Panc1 (cell line): Measurements from ENCODE around the gene HLA-DMB. TPM values are rescaled to one million over a fixed set of nuclear protein-coding genes. Genes with fewer than 3 reads are reported as not detected.

Experiments
- ATAC-seq: fragments of 200-7000 bp; cut with Tn5 transposase; 2 replicates; pipeline ENCODE4 v1.9.1; 2020; ENCODE audit warnings: mild to moderate bottlenecking, moderate library complexity
- BruUV-seq: library from RNA; stranded (reverse); fragments of 400-500 nt; replicated peaks from 2 replicates; lab custom pipeline; 2021; lab: Mats Ljungman, UMichigan
- CTCF ChIA-PET: fragments of 300-600 bp; sonication (Branson Sonifier 250); formaldehyde crosslinking; loops from one replicate; lab custom pipeline; 2022; ENCODE audit warnings: antibody characterized with exemption; lab: Charles Lee
- POLR2A ChIA-PET: fragments of 300-600 bp; sonication (Branson Sonifier 250); formaldehyde crosslinking; loops from one replicate; lab custom pipeline; 2022; ENCODE audit warnings: antibody characterized with exemption; lab: Charles Lee
- DNase-seq: peaks from one replicate; pipeline ENCODE4 v3.0.0-alpha.2; 2010; ENCODE audit warnings: low read depth, low spot score
- H3K27ac ChIP-seq: 2 replicates; pipeline ENCODE4 v1.5.1; 2011; ENCODE audit warnings: mild to moderate bottlenecking, low read length, inconsistent platforms
- H3K27me3 ChIP-seq: fragments of 200-500 bp; sonication (Bioruptor generic); 2 replicates; pipeline ENCODE4 v1.6.0; 2014; ENCODE audit warnings: low read length, inconsistent platforms; ENCODE audit not compliant: control insufficient read depth, insufficient read depth
- H3K36me3 ChIP-seq: fragments of 200-500 bp; sonication (Bioruptor generic); 2 replicates; pipeline ENCODE4 v1.5.1; 2014; ENCODE audit warnings: inconsistent platforms, mild to moderate bottlenecking, low read length, moderate library complexity; ENCODE audit not compliant: control insufficient read depth, insufficient read depth
- H3K4me1 ChIP-seq: 2 replicates; pipeline ENCODE4 v1.5.1; 2011; ENCODE audit warnings: inconsistent platforms, mild to moderate bottlenecking, low read length, moderate library complexity; ENCODE audit not compliant: control insufficient read depth, insufficient read depth
- H3K4me3 ChIP-seq, 2 experiments: 2 replicates each; pipeline ENCODE4 v1.5.1; 2011 to 2012; ENCODE audit warnings: low read depth in 2 of 2, low read length in 2 of 2, mild to moderate bottlenecking in 2 of 2, inconsistent platforms in 1 of 2, moderate library complexity in 1 of 2
- H3K9me3 ChIP-seq: fragments of 200-500 bp; sonication (Bioruptor generic); 2 replicates; pipeline ENCODE4 v1.5.1; 2014; ENCODE audit warnings: low read depth, mild to moderate bottlenecking, inconsistent platforms, low read length, moderate library complexity; ENCODE audit not compliant: control insufficient read depth, insufficient read depth
- POLR2AphosphoS5 ChIP-seq: IDR thresholded peaks from 2 replicates; pipeline ENCODE4 v1.6.1; 2012; ENCODE audit warnings: mild to moderate bottlenecking, low read depth, low read length, moderate library complexity
- REST ChIP-seq, 2 experiments: IDR thresholded peaks; 2 replicates each; pipeline ENCODE4 v1.6.1; 2011 to 2012; ENCODE audit warnings: low read depth in 2 of 2, control low read depth in 1 of 2, low read length in 1 of 2, mild to moderate bottlenecking in 1 of 2, moderate library complexity in 1 of 2; ENCODE audit not compliant: insufficient read depth in 1 of 2
- SIN3A ChIP-seq: IDR thresholded peaks from 2 replicates; pipeline ENCODE4 v1.6.1; 2012; ENCODE audit warnings: low read depth, mild to moderate bottlenecking, low read length, moderate library complexity, borderline replicate concordance; ENCODE audit not compliant: insufficient read depth
- TCF7L2 ChIP-seq: IDR thresholded peaks from 2 replicates; pipeline ENCODE4 v1.6.1; 2011; ENCODE audit warnings: mild to moderate bottlenecking, low read depth, low read length, inconsistent platforms
- in situ Hi-C: cut with HindIII; loops from 2 replicates; pipeline ENCODE4 v1.10.0; 2016; ENCODE audit warnings: low sequenced_read_pairs, low pct_unique_long_range_greater_than_20kb
- intact Hi-C: fragments of 100-400 bp; cut with micrococcal nuclease; formaldehyde crosslinking; loops from one replicate; pipeline ENCODE4 v1.10.0; 2022; ENCODE audit not compliant: unreplicated experiment
- total RNA-seq: library from RNA; stranded (reverse); gene quantifications from one replicate; pipeline ENCODE4 v1.2.1, GENCODE V29; 2021; ENCODE audit not compliant: unreplicated experiment
- TF ChIP-seq, protein P1 (sequence below): fragments of 450-650 bp; IDR thresholded peaks from 2 replicates; pipeline ENCODE4 v1.5.1; 2017; ENCODE audit warnings: mild to moderate bottlenecking

The HLA-DMB gene
- total RNA-seq, 1 experiment from 2014 or later, result 0.44 TPM

- H3K36me3 ChIP-seq, result peaks cover 25% of the 10 kb centered on the region
- CTCF ChIA-PET, result interaction anchor here (1.0 to 2.3 kb wide), 2 partner anchors 14 to 17 kb away, joined by 3 to 12 read pairs; partner anchors contain the start of gene HLA-DMA
- no peaks in the 10 kb centered on the region for H3K27me3 ChIP-seq
- peaks cover 19% of the 10 kb centered on the region for H3K4me1 ChIP-seq
- POLR2A ChIA-PET, result interaction anchor here (0.6 to 2.4 kb wide), 4 partner anchors 10 to 1129 kb away, joined by 3 to 26 read pairs (median 4); no protein-coding TSS in a partner anchor
- no peaks in the 10 kb centered on the region for H3K9me3 ChIP-seq
- in situ Hi-C loops, result no loop called here
- intact Hi-C loops, result no loop called here
- H3K4me3 ChIP-seq, result peak overlapping the region; percentile 88 to 100
- ATAC-seq, result peak; percentile 15
- BruUV-seq, result no TSS peak
- peak overlapping the region; percentile 100 for H3K27ac ChIP-seq
- DNase-seq, result no peak
- TF ChIP-seq SIN3A (0 out of 2 replicates have a peak, but pooled peaks have one; percentile 34), POLR2AphosphoS5 (peak; percentile 42; the same call in 1 of the 2 replicates), REST (IDR thresholded peaks at IDR 0.05; ENCODE audit: insufficient read depth in 1 of 2, low read depth in 2 of 2, low read length in 1 of 2) (no peak), TCF7L2 (no peak)
- TF ChIP-seq, protein P1, sequence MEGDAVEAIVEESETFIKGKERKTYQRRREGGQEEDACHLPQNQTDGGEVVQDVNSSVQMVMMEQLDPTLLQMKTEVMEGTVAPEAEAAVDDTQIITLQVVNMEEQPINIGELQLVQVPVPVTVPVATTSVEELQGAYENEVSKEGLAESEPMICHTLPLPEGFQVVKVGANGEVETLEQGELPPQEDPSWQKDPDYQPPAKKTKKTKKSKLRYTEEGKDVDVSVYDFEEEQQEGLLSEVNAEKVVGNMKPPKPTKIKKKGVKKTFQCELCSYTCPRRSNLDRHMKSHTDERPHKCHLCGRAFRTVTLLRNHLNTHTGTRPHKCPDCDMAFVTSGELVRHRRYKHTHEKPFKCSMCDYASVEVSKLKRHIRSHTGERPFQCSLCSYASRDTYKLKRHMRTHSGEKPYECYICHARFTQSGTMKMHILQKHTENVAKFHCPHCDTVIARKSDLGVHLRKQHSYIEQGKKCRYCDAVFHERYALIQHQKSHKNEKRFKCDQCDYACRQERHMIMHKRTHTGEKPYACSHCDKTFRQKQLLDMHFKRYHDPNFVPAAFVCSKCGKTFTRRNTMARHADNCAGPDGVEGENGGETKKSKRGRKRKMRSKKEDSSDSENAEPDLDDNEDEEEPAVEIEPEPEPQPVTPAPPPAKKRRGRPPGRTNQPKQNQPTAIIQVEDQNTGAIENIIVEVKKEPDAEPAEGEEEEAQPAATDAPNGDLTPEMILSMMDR, result no peak
These were observed 29.8 kb upstream of the HLA-DMB start for GRCh38 chr6:32970413-32971241.

- peak; percentile 24 for ATAC-seq
- H3K36me3 ChIP-seq, result peaks cover 17% of the 10 kb centered on the region
- BruUV-seq, result no TSS peak
- ChIA-PET CTCF (interaction anchor here (1.0 kb wide), 1 partner anchor 16 kb away, joined by 3 read pairs; the partner anchor contains the start of gene HLA-DMA), POLR2A (interaction anchor here (0.6 to 2.4 kb wide), 3 partner anchors 11 to 1128 kb away, joined by 4 to 26 read pairs (median 5); no protein-coding TSS in a partner anchor)
- in situ Hi-C loops, result no loop called here
- H3K9me3 ChIP-seq, result no peaks in the 10 kb centered on the region
- no peaks in the 10 kb centered on the region for H3K27me3 ChIP-seq
- H3K27ac ChIP-seq, result peak overlapping the region; percentile 100
- DNase-seq, result peak; percentile 82
- H3K4me3 ChIP-seq, result peak overlapping the region; percentile 88 to 100
- H3K4me1 ChIP-seq, result peaks cover 20% of the 10 kb centered on the region
- TF ChIP-seq POLR2AphosphoS5 (peak; percentile 72), TCF7L2 (peak; percentile 49; the same call in 1 of the 2 replicates), SIN3A (no peak), REST (IDR thresholded peaks at IDR 0.05; ENCODE audit: insufficient read depth in 1 of 2, low read depth in 2 of 2, low read length in 1 of 2) (no peak)
- TF ChIP-seq, protein P1, result no peak
- intact Hi-C loops, result no loop called here
These were observed 29.0 kb upstream of the HLA-DMB start for GRCh38 chr6:32969685-32970412.
